T-helper 1 cell treated with Interleukin-12 subunit alpha and Interleukin-12 subunit beta and Interleukin-4 antibody, amounts not matched to agents 30 ng/mL and 1 ng/mL, for 36 hours (primary cell): ENCODE measurements around the gene XKR7. TPM values are rescaled to one million over a fixed set of nuclear protein-coding genes. Genes with fewer than 3 reads are reported as not detected.
"Not testable (repeated sequence)": the region's sequence is repeated elsewhere in the genome, so short reads cannot be mapped to it uniquely, and the experiment has no call there.

ENCODE experiments used
- intact Hi-C: fragments of 100-400 bp; cut with micrococcal nuclease; formaldehyde crosslinking; loops from one replicate; pipeline ENCODE4 v1.15.1; 2024
- total RNA-seq: library from RNA; stranded (reverse); gene quantifications from 2 replicates; pipeline ENCODE4 v1.2.3, GENCODE V29; 2022

Gene XKR7, protein sequence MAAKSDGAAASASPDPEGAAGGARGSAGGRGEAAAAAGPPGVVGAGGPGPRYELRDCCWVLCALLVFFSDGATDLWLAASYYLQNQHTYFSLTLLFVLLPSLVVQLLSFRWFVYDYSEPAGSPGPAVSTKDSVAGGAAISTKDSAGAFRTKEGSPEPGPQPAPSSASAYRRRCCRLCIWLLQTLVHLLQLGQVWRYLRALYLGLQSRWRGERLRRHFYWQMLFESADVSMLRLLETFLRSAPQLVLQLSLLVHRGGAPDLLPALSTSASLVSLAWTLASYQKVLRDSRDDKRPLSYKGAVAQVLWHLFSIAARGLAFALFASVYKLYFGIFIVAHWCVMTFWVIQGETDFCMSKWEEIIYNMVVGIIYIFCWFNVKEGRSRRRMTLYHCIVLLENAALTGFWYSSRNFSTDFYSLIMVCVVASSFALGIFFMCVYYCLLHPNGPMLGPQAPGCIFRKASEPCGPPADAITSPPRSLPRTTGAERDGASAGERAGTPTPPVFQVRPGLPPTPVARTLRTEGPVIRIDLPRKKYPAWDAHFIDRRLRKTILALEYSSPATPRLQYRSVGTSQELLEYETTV
- not detected in 2 replicates for total RNA-seq

DNA sequence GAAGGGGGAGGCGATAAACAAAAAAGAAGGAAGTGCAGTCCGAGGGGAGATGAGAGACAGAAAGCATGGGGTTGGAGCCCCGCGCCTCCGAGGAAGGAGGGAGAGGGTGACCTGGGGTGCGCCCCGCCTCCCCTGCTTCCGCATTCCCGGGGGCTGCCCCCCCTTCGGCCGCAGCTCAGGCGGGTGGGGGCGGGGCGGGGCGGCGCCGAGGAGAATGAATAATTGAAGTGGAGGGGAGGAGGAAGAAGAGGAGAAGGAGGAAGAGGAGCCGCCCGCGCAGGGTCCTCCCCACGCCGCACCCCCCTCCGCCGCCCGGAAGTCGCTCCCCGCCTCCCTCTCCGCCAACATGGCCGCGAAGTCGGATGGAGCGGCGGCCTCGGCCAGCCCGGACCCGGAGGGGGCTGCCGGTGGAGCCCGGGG, at the start of gene XKR7:
Gene XKR7 (plus strand): TSS at position 322 of the 420 bp plus-strand sequence. CDS start 25 bp downstream, at position 347.
- intact Hi-C loops, result loop anchor here (1.0 kb wide), 2 partner anchors 16 to 88 kb away; partner anchors contain the start of gene PDRG1

DNA sequence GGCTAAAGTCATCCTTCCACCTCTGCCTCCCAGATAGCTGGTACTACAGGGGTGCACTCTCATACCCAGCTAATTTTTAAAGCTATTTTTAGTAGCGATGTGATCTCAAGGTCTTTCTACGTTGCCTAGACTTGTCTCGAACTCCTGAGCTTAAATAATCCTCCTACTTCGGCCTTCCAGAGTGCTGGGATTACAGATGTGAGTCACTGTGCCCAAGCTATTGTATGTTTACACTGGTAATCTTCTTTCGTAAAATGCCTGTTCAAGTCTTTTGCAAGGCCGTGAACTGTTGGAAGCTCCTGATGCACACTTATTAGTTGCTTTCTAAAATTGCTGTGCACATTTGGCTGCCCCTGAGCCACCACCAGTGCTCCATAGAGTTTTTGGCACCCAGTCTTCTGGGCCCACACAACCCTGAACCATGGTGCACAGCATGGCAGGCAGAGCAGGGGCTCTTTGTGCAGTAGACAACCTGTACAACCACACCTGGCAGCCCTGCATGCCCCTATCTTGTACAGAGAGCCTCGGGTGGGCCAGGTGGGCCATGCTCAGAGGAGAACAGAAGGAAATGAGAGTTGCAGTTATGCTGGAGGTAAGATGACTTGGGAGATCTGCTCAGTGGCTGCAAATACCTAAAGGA, 49.4 kb upstream of the XKR7 start:
- intact Hi-C loops, result no loop called here

DNA sequence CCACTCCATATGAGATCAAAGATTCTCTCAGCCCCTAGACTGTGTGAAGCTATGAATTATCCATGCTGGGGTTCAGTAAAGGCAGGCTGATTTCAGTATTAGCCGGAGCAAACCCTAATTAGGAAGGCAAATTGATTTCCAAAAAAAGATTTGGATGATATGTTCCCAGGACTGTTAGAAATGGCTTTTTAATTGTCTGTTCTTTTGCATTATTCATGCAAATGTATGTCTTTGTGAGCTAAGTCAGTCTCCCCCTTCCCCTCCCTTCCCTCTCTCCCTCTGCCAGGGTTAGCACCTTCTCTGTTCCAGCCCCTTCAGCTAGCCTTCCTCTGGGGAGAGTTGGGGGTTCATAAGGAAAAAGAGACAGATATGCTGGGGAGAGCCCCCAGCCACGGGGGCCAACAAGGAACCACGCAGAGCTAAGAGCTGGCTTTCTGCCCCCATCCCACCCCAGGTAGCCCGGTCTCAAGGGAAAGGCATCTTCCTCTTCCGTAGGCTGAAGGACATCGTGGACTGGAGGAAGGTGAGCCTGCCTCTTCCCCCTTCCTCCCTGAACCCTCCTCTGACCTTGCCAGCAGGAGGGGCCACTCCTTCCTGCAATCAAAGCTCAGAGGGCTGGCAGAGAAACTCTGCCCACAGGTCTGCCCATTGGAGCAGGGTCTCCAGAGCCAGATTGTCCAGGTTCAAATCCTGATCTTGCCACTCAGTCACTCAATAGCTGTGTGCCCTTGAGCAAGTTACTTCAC, 48.4 kb upstream of the XKR7 start:
- intact Hi-C loops, result no loop called here

DNA sequence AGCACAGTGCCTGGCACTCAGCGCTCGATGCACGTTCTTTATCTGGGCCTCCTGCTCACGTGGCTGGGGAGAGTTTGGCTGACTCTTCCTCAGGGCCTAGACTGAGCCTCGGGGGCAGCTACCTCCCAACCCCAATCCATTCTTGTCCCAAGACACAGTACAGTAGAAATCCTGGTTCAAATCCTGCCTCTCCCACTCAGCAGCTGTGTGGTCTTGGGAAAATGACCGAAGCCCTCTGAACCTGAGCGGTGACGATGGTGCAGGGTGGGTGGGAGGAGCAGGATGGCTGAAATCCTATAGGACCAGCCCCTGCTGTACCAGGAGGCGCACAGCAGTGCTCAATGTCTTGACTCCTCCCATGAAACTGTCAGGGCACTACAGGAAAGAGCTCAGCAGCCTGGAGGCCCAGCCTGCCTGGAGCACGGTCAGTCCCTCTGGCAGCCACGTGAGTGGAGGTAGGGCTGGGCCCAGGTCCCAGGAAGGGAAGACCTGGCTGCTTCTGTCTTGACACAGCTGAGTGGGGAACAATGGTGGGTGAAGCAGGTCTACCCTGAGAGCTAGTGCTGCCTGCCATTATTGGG, 47.6 kb upstream of the XKR7 start:
- intact Hi-C loops, result no loop called here

DNA sequence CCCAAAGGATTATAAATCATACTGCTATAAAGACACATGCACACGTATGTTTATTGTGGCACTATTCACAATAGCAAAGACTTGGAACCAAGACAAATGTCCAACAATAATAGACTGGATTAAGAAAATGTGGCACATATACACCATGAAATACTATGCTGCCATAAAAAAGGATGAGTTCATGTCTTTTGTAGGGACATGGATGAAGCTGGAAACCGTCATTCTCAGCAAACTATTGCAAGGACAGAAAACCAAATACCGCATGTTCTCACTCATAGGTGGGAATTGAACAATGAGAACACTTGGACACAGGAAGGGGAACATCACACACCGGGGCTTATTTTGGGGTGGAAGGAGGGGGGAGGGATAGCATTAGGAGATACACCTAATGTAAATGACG, 46.5 kb upstream of the XKR7 start:
- intact Hi-C loops, result not testable (repeated sequence)

DNA sequence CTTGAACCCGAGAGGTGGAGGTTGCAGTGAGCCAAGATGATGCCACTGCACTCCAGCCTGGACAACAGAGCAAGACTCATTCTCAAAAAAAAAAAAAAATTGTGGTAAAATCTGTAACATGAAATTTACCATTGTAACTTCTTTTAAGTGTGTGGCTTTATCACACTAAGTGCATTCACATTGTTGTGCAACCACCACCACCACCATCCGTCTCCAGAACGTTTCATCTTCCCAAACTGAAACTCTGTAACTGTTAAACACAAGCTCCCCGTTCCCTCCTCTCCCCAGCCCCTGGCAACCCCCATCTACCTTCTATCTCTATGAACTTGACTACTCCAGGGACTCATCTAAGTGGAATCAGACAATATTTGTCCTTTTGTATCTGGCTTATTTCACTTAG, 45.8 kb upstream of the XKR7 start:
- intact Hi-C loops, result no loop called here

DNA sequence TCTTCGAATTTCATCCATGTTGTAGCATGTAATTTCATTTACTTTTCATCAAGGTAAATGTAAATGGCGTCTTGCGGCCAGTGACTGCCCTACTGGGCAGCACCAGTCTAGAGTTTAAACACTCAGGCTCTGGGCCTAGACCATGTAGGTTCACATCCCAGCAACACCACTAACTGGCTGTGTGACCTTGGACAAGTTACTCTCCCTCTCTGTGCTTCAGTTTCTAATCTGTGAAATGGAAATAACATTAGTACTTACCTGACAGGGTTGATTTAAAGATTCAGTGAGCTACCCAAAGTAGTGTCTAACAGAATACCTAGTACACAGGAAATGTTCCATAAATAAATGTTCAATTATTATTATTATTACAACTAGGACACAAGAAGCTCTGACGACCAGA, 45.4 kb upstream of the XKR7 start:
- intact Hi-C loops, result no loop called here

DNA sequence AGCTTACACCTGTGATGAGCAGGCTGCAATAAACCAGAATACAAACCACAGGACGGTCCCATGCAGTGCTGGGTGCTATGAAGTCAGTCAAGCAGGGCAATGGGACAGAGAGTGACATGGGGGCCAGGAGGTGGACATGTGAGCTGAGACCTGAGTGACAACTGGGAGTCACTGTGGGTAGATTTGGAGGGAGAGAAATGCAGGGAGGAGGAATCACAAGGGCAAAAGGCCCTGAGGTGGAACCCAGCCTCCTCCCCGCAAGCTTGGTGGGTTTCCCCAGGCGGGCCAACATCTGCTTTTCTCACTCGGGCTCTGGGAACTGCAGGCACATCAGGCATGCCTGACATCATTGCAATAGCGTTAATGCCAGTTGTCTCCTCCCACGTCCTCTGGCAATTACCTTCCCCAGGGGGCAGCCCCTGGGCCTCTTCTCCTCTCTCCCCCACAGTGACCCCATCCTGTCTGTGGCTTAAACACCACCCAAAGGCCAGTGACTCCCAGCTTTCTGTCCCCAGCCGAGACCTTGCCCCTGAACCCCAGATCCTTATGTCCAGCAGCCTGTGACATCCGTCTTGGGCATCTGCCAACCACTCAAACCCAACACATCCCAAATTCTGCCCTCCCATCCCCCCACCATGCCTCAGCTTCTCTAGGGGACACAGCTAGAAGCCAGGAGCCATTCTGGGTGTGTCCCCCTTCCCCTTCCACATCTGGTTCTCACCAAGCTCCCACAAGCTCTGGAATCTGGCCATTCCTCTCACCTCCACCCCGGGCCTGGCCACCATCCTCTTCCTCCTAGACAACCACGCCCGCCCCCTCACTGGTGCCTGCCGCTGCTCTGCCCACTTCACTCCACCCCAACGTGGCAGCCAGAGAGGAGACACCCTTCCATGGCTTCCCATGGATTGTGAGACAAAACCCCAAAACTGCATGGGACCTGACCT, 44.3 kb upstream of the XKR7 start:
- intact Hi-C loops, result no loop called here

DNA sequence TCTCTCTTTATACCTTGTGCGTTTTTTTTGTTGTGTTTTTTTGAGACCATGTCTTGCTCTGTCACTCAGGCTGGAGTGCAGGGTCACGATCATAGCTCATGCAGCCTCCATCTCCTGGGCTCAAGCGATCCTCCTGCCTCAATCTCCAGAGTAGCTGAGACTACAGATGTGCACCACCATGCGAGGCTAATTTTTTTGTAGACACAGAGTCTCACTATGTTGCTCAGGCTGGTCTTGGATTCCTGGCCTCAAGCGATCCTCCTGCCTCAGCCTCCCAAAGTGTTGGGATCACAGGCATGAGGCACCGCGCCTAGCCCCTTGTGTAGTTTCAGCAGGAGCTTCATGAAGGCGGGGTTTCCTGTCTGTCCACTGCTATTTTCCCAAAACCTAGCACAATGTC, 43.4 kb upstream of the XKR7 start:
- intact Hi-C loops, result no loop called here

DNA sequence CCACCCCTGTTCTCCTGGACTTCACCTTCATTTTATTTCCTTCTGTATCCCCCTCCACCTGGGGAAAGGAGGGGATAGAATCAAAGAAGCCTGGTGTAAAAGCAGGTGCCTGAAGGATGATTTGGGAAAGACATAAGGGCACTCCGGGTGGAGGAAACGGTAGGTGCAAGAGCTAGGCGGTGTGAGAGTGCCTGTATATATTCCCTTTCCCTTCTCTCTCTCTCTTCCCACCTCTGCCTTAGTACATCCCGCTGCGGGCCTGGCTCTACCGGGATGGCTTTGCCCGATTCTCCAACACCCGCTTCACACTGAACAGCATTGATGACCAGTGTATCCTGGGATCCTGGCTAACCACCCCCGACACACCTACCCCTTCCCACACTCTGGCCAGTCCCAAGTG, 42.3 kb upstream of the XKR7 start:
- intact Hi-C loops, result no loop called here

DNA sequence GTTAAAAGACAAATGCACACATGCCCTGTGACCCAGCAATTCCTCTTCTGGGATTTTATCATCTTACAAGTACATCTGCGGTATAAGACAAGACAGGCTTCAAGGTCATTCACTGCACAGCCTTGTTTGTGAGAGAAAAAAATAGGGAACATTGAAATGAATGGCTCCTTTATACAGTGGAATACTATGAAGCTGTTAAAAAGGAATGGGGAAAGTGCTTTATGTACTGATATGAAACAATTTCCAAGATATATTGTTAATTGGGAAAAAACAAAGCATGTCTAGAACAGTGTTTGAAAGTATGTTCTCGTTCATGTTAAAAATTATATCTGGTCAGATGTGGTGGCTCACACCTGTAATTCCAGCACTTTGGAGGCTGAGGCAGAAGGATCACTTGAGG, 41.5 kb upstream of the XKR7 start:
- intact Hi-C loops, result no loop called here

DNA sequence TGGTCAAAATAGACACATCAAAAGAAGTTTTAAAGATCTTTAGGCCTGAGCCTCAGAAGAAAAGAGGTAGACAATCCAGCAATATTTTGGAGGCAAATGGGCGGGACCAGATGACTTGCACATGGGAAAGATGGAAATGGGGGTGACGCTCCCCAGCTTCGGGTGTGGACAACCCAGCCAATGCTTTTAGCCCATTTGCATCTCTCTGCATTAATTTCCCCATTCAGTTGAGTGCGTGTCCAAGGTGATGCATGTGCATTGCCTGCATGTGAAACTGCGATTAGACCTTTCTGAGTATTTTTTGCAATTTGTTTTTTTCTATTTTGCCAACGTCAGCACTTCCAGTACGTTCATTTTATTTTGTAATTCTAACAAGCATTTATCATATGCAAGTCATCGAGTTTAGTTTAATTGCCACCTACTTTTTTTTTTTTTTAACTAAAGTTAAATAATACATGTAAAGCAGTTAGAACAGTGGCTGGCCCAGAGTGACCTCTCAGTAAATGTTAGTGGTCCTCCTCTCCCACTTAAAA, 40.3 kb upstream of the XKR7 start:
- intact Hi-C loops, result no loop called here

DNA sequence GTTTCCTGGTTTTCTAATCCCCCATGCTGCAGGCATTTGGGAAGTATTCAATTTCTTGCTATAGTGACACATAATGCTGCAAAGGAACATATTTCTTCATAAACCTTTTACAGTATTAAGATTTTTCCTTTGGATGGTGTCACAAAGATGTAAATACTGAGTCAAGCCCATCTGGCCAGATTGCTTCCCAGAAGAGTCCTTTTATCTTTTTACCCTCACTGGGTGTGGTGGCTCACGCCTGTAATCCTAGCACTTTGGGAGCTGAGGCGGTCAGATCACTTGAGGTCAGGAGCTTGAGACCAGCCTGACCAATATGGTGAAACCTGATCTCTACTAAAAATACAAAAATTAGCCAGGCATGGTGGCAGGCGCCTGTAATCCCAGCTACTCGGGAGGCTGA, 38.3 kb upstream of the XKR7 start:
- intact Hi-C loops, result not testable (repeated sequence)

DNA sequence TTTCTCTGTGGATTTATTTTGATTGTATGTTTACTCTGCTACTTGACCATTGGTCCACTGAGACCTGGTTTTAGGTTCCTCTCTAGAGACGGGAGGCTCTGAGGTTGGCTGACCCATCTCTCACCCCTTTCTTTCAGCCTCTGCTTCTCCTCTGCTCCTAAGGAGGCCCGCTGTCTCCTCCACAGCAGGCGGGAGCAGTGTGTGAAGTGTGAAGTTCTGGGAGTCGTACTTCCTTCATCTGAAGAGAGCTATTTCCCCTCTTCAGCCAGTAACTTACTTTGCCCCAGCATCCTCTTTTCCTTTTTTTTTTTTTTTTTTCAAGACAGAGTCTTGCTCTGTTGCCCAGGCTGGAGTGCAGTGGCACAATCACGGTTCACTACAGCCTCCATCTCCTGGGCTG, 37.2 kb upstream of the XKR7 start:
- intact Hi-C loops, result no loop called here

DNA sequence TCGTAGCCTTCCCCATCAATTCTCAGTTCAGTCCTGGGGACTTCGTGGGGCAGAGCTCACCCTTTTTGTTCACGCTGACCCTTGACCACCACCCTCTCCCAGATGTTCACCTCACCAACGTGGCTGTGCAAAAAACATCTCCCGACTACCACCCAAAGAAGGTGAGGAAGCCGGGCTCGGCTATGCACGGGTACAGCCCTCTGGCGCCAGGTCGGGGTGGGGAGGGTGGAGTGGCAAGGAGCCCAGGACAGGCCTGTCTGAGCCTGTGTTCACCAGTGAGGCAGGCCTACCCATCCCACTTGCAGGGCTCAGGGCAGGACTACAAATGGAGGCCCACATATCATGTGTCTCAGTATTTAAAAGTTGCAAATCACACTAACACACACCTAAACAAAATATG, 34.3 kb upstream of the XKR7 start:
- intact Hi-C loops, result no loop called here

DNA sequence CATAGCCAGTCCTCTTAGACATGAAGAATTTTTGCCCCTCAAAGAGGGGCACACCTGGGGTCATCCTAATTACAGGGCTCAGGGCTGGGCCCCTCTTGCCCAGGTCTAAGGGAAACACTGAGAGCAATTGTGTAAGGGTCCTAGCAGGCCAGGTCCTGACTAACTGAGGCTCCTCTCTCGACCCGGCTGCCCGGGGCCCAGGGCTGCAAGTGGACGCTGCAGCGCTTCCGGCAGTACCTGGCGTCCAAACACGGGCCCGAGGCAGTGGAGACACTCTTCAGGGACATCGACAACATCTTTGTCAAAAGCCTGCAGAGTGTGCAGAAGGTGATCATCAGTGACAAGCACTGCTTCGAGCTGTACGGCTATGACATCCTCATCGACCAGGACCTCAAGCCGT, 33.5 kb upstream of the XKR7 start:
- intact Hi-C loops, result no loop called here

DNA sequence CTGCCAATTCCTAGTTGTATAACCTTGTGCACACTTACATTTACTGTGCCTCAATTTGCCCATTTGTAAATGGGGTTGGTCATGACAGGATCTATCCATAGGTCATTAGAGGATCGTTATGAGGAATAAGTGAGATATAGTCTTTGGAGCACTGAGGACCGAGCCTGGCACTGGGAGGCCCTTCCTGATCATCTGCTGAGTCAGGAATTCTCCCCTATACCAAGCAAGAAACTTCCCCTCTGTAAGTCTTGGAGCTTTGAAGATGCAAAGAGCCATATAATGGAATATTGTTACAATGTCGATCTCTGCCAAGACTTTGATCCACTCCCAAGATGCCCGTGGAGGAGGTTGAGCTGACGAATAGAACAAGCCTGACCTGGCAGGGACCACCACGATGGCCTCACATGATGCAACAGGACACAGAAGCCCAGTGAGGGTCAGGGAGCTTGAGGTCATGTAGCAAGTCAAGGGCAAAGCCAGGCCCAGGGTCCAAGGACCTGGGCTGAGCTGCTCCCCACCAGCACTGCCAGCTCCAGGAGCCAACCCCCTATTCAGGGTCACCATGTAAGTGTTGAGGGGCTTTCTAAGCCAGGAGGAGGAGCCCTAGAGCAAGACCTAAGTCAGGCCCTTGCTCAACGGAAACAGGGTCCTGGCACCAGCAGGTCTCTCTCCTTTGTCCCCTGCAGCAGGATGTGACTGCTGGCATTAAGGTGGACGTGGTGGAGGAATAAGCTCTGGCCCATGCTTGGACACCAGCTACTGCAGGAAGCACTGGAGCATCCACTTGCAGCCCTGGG, 32.8 kb upstream of the XKR7 start:
- intact Hi-C loops, result no loop called here

DNA sequence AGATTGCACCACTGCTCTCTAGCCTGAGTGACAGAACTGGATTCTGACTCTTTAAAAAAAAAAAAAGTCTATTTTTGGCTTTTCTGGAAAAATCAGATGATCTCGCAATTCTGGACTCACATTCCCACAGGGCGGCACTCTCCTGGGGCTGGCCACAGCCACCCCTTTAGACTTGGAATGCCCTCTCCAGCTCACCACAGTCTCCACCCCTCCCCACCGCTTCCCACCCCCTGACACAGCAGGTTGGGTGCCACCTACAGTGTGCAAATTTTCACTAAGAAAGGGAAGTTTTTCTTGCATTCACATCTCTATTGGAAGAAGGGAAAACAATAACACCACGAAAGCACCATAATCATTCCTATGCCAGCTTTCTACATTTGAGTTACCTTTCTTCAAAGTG, 31.5 kb upstream of the XKR7 start:
- intact Hi-C loops, result no loop called here

DNA sequence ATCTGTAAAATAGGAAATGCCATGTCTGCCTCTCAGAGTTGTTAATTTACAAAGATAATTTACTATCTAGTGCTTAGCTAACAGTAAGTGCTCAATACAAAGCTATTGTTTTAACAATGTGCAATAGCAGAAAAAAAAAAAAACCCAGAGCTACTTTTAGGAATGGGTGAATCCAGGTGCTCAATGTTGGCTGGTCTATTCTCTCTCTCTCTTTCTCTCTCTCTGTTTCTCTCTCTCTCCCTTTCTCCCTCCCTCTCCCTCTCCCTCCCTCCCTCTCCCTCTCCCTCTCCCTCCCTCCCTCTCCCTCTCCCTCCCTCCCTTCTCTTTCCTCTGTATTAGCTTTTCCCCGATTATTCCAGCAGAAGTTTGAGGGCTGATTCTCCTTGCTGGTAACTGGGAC, 30.1 kb upstream of the XKR7 start:
- intact Hi-C loops, result no loop called here
